ENCODE data around the gene ZFYVE28. TPM values are rescaled to one million over a fixed set of nuclear protein-coding genes. Genes with fewer than 3 reads are reported as not detected.

ZFYVE28 gene
- total RNA-seq, 1 experiment from 2014 or later, result 19.2 TPM

GRCh38 chr4:2399631-2400190 is 18.7 kb downstream of the ZFYVE28 start (continued):
- no peak for TF ChIP-seq REST (IDR thresholded peaks at IDR 0.05; ENCODE audit: low read depth)
- no peak for TF ChIP-seq ZNF274 (IDR thresholded peaks at IDR 0.05; ENCODE audit: low read depth, low read length)
- TF ChIP-seq ZFX (IDR thresholded peaks at IDR 0.05), result no peak
- TF ChIP-seq CBX3 (IDR thresholded peaks at IDR 0.05; ENCODE audit: low read depth), result no peak

GRCh38 chr4:2399216-2399615 is 19.2 kb downstream of the ZFYVE28 start:
- ChIA-PET RAD21 (ENCODE audit: low non-redundant PET in 1 of 2, low total read pairs in 2 of 2, uncharacterized antibody in 2 of 2, unreplicated experiment in 2 of 2) (no interaction called here), CTCF (no interaction called here), POLR2A (no interaction called here)
- Histone ChIP-seq H4K20me1 (ENCODE audit: insufficient read depth) (no peaks in the 10 kb centered on the region), H3K36me3 (ENCODE audit: control insufficient read depth in 1 of 2, insufficient read depth in 2 of 2, low read length in 2 of 2) (no peaks in the 10 kb centered on the region), H3K4me2 (ENCODE audit: low read length) (no peak overlapping the region), H3K27me3 (ENCODE audit: insufficient read depth, low read length) (no peaks in the 10 kb centered on the region), H3K9me2 (ENCODE audit: insufficient read depth) (no peaks in the 10 kb centered on the region), H3K4me1 (ENCODE audit: control insufficient read depth in 1 of 2, insufficient read depth in 2 of 2, low read length in 2 of 2) (peaks cover 33 to 36% of the 10 kb centered on the region in 2 experiments), H3K79me2 (ENCODE audit: insufficient read depth, low read length) (peaks cover 17% of the 10 kb centered on the region; the same call in 1 of the 2 replicates), H3K4me3 (replicated peaks in 1 of 2; ENCODE audit: low read depth in 1 of 2, low read length in 2 of 2) (no peak overlapping the region), H3K27ac (ENCODE audit: low read depth, low read length) (no peak overlapping the region), H3K9ac (ENCODE audit: low read length) (no peak overlapping the region), H2AFZ (ENCODE audit: low read depth, low read length, poor library complexity, severe bottlenecking) (no peak overlapping the region), H3K9me3 (ENCODE audit: control insufficient read depth in 1 of 2, insufficient read depth in 1 of 2, low read depth in 1 of 2, low read length in 2 of 2) (no peaks in the 10 kb centered on the region)
- ATAC-seq (no peak), DNase-seq (ENCODE audit: low read depth, low spot score) (no peak)
- no TSS peak for BruUV-seq (replicated peaks)
- intact Hi-C loops (cut with micrococcal nuclease), result no loop called here
- TF ChIP-seq ZFX (IDR thresholded peaks at IDR 0.05) (no peak), YY1 (IDR thresholded peaks at IDR 0.05; ENCODE audit: extremely low read depth, insufficient replicate concordance, low read depth, low read length) (no peak), JUND (IDR thresholded peaks at IDR 0.05) (no peak), EZH2phosphoT487 (IDR thresholded peaks at IDR 0.05; ENCODE audit: borderline replicate concordance) (no peak), EZH2 (IDR thresholded peaks at IDR 0.05) (no peak), EGR1 (IDR thresholded peaks at IDR 0.05; ENCODE audit: low read depth) (no peak), POLR2A (IDR thresholded peaks at IDR 0.05; ENCODE audit: borderline replicate concordance, extremely low read depth, insufficient read depth, insufficient read length) (no peak), FOSL1 (IDR thresholded peaks at IDR 0.05; ENCODE audit: low read depth) (no peak), POLR2AphosphoS5 (IDR thresholded peaks at IDR 0.05; ENCODE audit: low read depth, low read length) (no peak), SIN3A (IDR thresholded peaks at IDR 0.05; ENCODE audit: low read depth) (no peak), RAD21 (IDR thresholded peaks at IDR 0.05; ENCODE audit: low read depth) (no peak), CTCF (IDR thresholded peaks at IDR 0.05 in 2 of 3, conservative IDR thresholded peaks at IDR 0.05 in 1 of 3; ENCODE audit: borderline replicate concordance in 1 of 3, insufficient read depth in 1 of 3, low read depth in 2 of 3, low read length in 2 of 3) (no peak), TCF7L2 (IDR thresholded peaks at IDR 0.05; ENCODE audit: borderline replicate concordance, extremely low read depth, insufficient read depth, insufficient read length) (no peak)
- TF ChIP-seq, protein P1, sequence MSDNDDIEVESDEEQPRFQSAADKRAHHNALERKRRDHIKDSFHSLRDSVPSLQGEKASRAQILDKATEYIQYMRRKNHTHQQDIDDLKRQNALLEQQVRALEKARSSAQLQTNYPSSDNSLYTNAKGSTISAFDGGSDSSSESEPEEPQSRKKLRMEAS (IDR thresholded peaks at IDR 0.05), result no peak
- TF ChIP-seq, protein P2, sequence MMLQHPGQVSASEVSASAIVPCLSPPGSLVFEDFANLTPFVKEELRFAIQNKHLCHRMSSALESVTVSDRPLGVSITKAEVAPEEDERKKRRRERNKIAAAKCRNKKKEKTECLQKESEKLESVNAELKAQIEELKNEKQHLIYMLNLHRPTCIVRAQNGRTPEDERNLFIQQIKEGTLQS (IDR thresholded peaks at IDR 0.05), result no peak
- TF ChIP-seq, protein P3, sequence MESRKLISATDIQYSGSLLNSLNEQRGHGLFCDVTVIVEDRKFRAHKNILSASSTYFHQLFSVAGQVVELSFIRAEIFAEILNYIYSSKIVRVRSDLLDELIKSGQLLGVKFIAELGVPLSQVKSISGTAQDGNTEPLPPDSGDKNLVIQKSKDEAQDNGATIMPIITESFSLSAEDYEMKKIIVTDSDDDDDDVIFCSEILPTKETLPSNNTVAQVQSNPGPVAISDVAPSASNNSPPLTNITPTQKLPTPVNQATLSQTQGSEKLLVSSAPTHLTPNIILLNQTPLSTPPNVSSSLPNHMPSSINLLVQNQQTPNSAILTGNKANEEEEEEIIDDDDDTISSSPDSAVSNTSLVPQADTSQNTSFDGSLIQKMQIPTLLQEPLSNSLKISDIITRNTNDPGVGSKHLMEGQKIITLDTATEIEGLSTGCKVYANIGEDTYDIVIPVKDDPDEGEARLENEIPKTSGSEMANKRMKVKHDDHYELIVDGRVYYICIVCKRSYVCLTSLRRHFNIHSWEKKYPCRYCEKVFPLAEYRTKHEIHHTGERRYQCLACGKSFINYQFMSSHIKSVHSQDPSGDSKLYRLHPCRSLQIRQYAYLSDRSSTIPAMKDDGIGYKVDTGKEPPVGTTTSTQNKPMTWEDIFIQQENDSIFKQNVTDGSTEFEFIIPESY (IDR thresholded peaks at IDR 0.05; ENCODE audit: extremely low read depth, insufficient replicate concordance, low read length), result no peak

Measured in HCT116 (cell line).